GM21737 (cell line): ENCODE data around the gene RANBP1.

Source experiments
- ATAC-seq: cut with Tn5 transposase; IDR thresholded peaks from one replicate; pipeline ENCODE4 v1.9.1; 2021; ENCODE audit warnings: mild to moderate bottlenecking, moderate library complexity; ENCODE audit not compliant: unreplicated experiment

Gene RANBP1

GRCh38 chr22:20088263-20088648 lies 27.6 kb upstream of the RANBP1 start:
- ATAC-seq: no peak

GRCh38 chr22:20089226-20089976 lies 26.5 kb upstream of the RANBP1 start:
- no peak for ATAC-seq

- ATAC-seq: no peak
These were observed 25.8 kb upstream of the RANBP1 start for GRCh38 chr22:20089977-20090729.

GRCh38 chr22:20090730-20091240 lies 25.1 kb upstream of the RANBP1 start:
- no peak for ATAC-seq

GRCh38 chr22:20091690-20092476 lies 24.0 kb upstream of the RANBP1 start:
- no peak for ATAC-seq

GRCh38 chr22:20092477-20092854 lies 23.4 kb upstream of the RANBP1 start:
- ATAC-seq: no peak

GRCh38 chr22:20093418-20094196 lies 22.3 kb upstream of the RANBP1 start:
- ATAC-seq: no peak

- ATAC-seq: no peak
These were observed 21.6 kb upstream of the RANBP1 start for GRCh38 chr22:20094197-20094807.

- ATAC-seq: no peak
These were observed 20.4 kb upstream of the RANBP1 start for GRCh38 chr22:20095521-20095920.

- no peak for ATAC-seq
These were observed 19.1 kb upstream of the RANBP1 start for GRCh38 chr22:20096574-20097420.

GRCh38 chr22:20099099-20099711 lies 16.7 kb upstream of the RANBP1 start:
- ATAC-seq: no peak

GRCh38 chr22:20101638-20102037 lies 14.3 kb upstream of the RANBP1 start:
- ATAC-seq: no peak

GRCh38 chr22:20102203-20102780 lies 13.6 kb upstream of the RANBP1 start:
- no peak for ATAC-seq

GRCh38 chr22:20105456-20106204 lies 10.3 kb upstream of the RANBP1 start:
- ATAC-seq: no peak

GRCh38 chr22:20106205-20106848 lies 9.6 kb upstream of the RANBP1 start:
- no peak for ATAC-seq

GRCh38 chr22:20106849-20107237 lies 9.1 kb upstream of the RANBP1 start:
- ATAC-seq: no peak

- ATAC-seq: no peak
These were observed 8.4 kb upstream of the RANBP1 start for GRCh38 chr22:20107471-20107901.
